ENCODE results near the gene UPF3A. TPM values are rescaled to one million over a fixed set of nuclear protein-coding genes. Genes with fewer than 3 reads are reported as not detected.
"Not testable (repeated sequence)": the region's sequence is repeated elsewhere in the genome, so short reads cannot be mapped to it uniquely, and the experiment has no call there.

Gene UPF3A
- total RNA-seq, 1 experiment from 2014 or later = 24.2 TPM

DNA sequence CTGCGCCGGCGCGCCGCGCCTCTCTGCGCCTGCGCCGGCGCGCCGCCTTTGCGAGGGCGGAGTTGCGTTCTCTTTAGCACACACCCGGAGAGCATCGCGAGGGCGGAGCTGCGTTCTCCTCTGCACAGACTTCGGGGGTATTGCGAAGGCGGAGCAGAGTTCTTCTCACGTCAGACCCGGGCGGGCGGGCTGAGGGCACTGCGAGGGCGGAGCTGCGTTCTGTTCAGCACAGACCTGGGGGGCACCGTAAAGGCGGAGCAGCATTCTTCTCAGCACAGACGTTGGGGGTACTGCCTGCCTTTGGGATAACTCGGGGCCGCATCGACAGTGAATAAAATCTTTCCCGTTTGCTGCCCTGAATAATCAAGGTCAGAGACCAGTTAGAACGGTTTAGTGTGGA, 72.0 kb downstream of the UPF3A start:
- DNase-seq (ENCODE audit: low read depth, low spot score); in situ Hi-C loops (cut with HindIII; ENCODE audit: low pct_unique_long_range_greater_than_20kb, low sequenced_read_pairs): not testable (repeated sequence)

Small RNA genes within 50 kb of the gene (small RNA-seq; reads per million reads assigned to genes)
- gene MIR4502 (0 to 0.06 reads per million in 2 experiments), gene MIR548AR (0 to 0.10 reads per million in 2 experiments)

Other genes with a start within 250 kb of the UPF3A start
- 17.8 and 18.3 TPM in 2 replicates for gene RASA3, start 149.0 kb upstream of the UPF3A start, total RNA-seq (2014; rRNA removed; shearing (Covaris generic))
- gene CFAP97D2, start 102.3 kb upstream of the UPF3A start, total RNA-seq (2014; rRNA removed; shearing (Covaris generic)) = not detected in 2 replicates
- 151 and 158 TPM in 2 replicates for gene CDC16, start 46.7 kb upstream of the UPF3A start, total RNA-seq (2014; rRNA removed; shearing (Covaris generic))
- gene CHAMP1, start 32.9 kb downstream of the UPF3A start, total RNA-seq (2014; rRNA removed; shearing (Covaris generic)) = 20.4 and 21.7 TPM in 2 replicates

Data from SK-MEL-5 (cell line).